Fibroblast of lung (primary cell): ENCODE measurements around the gene ZNF829. TPM values are rescaled to one million over a fixed set of nuclear protein-coding genes. Genes with fewer than 3 reads are reported as not detected.

ENCODE experiments used
- DNase-seq, 2 donors: peaks; one replicate each; pipeline versions ENCODE4 v3.0.0 to v3.0.0-alpha.2; 2010; ENCODE audit warnings: low read depth in 2 of 2
- H2AFZ ChIP-seq: 2 replicates; pipeline ENCODE4 v1.5.1; 2012; ENCODE audit warnings: low read length, control low read depth, inconsistent platforms
- H3K27ac ChIP-seq: 2 replicates; pipeline ENCODE4 v1.5.1; 2011; ENCODE audit warnings: low read length, control low read depth; ENCODE audit not compliant: insufficient read depth
- H3K27me3 ChIP-seq: 2 replicates; pipeline ENCODE4 v1.5.1; 2011; ENCODE audit warnings: mild to moderate bottlenecking, low read length; ENCODE audit not compliant: control insufficient read depth, insufficient read depth
- H3K36me3 ChIP-seq: 2 replicates; pipeline ENCODE4 v1.5.1; 2011; ENCODE audit warnings: low read length; ENCODE audit not compliant: control insufficient read depth, insufficient read depth
- H3K4me1 ChIP-seq: 2 replicates; pipeline ENCODE4 v1.5.1; 2011; ENCODE audit warnings: low read length; ENCODE audit not compliant: control insufficient read depth, insufficient read depth; ENCODE audit errors: extremely low read depth
- H3K4me2 ChIP-seq: 2 replicates; pipeline ENCODE4 v1.5.1; 2011; ENCODE audit warnings: low read length, control low read depth; ENCODE audit not compliant: insufficient read depth; ENCODE audit errors: extremely low read depth
- H3K4me3 ChIP-seq, 4 experiments: fragments of 200-600 bp in 1 of 4; sonication (generic) in 1 of 4; replicated peaks in 1 of 4; 2 replicates each; pipeline ENCODE4 v1.5.1; 2011 to 2016; ENCODE audit warnings: low read length in 4 of 4, low read depth in 3 of 4, mild to moderate bottlenecking in 3 of 4, control low read depth in 2 of 4, inconsistent platforms in 1 of 4, mixed read lengths in 1 of 4; ENCODE audit not compliant: insufficient read depth in 1 of 4; ENCODE audit errors: control extremely low read depth in 1 of 4
- H3K79me2 ChIP-seq: 2 replicates; pipeline ENCODE4 v1.5.1; 2012; ENCODE audit warnings: mild to moderate bottlenecking, low read length, inconsistent platforms; ENCODE audit not compliant: control insufficient read depth, insufficient read depth
- H3K9ac ChIP-seq: 2 replicates; pipeline ENCODE4 v1.5.1; 2011; ENCODE audit warnings: mild to moderate bottlenecking, low read length, control low read depth; ENCODE audit not compliant: insufficient read depth
- H3K9me3 ChIP-seq: 2 replicates; pipeline ENCODE4 v1.5.1; 2012; ENCODE audit warnings: low read depth, low read length; ENCODE audit not compliant: control insufficient read depth, insufficient read depth
- H4K20me1 ChIP-seq: 2 replicates; pipeline ENCODE4 v1.5.1; 2011; ENCODE audit warnings: low read length; ENCODE audit not compliant: control insufficient read depth, insufficient read depth; ENCODE audit errors: extremely low read depth
- EZH2 ChIP-seq: IDR thresholded peaks from 2 replicates; pipeline ENCODE4 v1.5.1; 2012; ENCODE audit warnings: low read length, control low read depth, mild to moderate bottlenecking; ENCODE audit errors: missing control alignments
- polyA plus RNA-seq, 2 donors: library from polyadenylated mRNA; depleted of rRNA in 1 of 2; stranded (reverse) in 1 of 2; unstranded in 1 of 2; fragments of >200 nt; gene quantifications; 2 replicates each; pipeline ENCODE4 v1.2.1, GENCODE V29; 2011 to 2012; ENCODE audit warnings: missing spikeins in 1 of 2
- total RNA-seq: library from RNA; depleted of rRNA; stranded (reverse); fragments of >200 nt; gene quantifications from 2 replicates; pipeline ENCODE4 v1.2.1, GENCODE V29; 2014
- TF ChIP-seq, protein P1 (sequence below), 2 donors: IDR thresholded peaks in 1 of 2; conservative IDR thresholded peaks in 1 of 2; 1 replicate in 1 of 2; 2 replicates in 1 of 2; pipeline ENCODE4 v1.5.1; 2011 to 2012; ENCODE audit warnings: low read length in 2 of 2, control low read depth in 1 of 2, inconsistent platforms in 1 of 2, low read depth in 1 of 2, mild to moderate bottlenecking in 1 of 2

Gene ZNF829
- total and polyA plus RNA-seq, 2 donors (not counting 1 experiment from before 2014, with no cell fraction given): 2.3 to 2.5 TPM

DNA sequence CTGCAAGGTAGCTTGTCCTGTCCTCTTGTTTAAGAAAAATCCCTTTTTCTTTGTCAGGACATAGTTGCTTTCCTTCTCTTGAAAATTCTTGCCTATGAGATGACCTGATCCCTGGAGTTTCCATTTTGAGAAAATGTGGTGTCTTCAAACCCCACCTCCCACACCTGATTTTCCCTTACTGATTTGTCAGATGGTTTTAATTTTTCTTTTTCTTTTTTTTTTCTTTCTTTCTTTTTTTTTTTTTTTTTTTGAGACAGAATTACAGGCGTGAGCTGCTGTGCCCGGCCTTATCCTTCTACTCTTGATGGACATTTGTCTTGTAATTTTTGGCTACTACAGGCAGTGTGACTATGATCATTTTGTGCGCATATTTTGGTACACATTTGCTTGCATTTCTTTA is 64.2 kb downstream of the ZNF829 start:
- Histone ChIP-seq H3K36me3 (no peaks in the 10 kb centered on the region), H2AFZ (no peak overlapping the region), H3K4me1 (no peaks in the 10 kb centered on the region), H3K27ac (no peak overlapping the region), H3K9me3 (no peaks in the 10 kb centered on the region), H3K4me3 (peak overlapping the region in 2 of 4 experiments; percentile 90 to 99), H3K79me2 (no peaks in the 10 kb centered on the region), H4K20me1 (no peaks in the 10 kb centered on the region), H3K4me2 (no peak overlapping the region), H3K27me3 (no peaks in the 10 kb centered on the region), H3K9ac (no peak overlapping the region)
- no peak for DNase-seq
- TF ChIP-seq, protein P1, sequence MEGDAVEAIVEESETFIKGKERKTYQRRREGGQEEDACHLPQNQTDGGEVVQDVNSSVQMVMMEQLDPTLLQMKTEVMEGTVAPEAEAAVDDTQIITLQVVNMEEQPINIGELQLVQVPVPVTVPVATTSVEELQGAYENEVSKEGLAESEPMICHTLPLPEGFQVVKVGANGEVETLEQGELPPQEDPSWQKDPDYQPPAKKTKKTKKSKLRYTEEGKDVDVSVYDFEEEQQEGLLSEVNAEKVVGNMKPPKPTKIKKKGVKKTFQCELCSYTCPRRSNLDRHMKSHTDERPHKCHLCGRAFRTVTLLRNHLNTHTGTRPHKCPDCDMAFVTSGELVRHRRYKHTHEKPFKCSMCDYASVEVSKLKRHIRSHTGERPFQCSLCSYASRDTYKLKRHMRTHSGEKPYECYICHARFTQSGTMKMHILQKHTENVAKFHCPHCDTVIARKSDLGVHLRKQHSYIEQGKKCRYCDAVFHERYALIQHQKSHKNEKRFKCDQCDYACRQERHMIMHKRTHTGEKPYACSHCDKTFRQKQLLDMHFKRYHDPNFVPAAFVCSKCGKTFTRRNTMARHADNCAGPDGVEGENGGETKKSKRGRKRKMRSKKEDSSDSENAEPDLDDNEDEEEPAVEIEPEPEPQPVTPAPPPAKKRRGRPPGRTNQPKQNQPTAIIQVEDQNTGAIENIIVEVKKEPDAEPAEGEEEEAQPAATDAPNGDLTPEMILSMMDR (conservative IDR thresholded peaks at IDR 0.05 in 1 of 2, IDR thresholded peaks at IDR 0.05 in 1 of 2; ENCODE audit: low read depth in 1 of 2, low read length in 2 of 2): no peak
- no peak for TF ChIP-seq EZH2

DNA sequence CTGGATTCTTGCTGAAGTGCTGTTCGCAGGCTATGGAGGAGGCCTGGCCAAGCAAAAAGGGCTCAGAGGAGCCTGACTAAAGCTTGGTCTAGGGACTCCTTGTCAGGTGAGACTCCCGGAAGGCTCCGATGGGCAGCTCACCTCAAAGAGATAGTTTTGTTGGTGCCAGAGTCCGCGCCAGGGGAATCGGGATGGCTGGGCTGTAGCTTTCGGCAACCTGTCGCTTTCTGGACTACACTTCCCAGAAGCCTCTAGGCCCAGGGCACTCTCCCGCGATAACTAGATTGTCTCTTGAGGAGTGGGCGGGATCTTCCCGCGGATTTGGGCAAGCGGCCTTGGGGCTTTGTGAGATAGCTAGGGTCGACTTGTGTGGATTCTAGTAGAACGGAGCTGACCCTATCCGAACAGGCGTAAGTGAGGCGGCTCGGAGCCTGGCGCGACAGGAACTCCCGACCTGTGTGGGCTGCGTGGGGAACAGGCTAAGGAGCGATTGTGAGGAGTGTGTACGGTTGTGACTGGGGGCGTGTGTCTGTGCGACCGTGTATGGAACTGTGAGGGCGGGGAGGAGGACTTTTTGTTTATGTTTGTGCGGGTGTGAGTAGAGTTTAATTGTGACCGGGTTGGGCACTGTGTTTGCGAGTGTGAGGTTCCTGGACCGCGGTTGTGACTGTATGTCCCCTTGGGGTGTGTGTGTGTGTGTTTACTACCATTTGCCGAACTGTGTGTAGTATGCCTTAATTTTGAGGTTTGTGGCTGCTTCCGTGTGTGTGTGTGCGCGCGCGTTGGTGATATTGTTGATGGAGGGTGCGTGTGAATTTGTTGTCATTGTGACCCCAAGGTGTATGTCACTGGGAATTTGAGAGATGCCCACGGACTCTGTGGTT is 65.3 kb downstream of the ZNF829 start, which contains the start of gene ZNF345:
ZNF345 (plus strand) TSS at position 318 of the 884 bp plus-strand sequence. CDS start 25,955 bp downstream, outside the sequence.
- H3K4me3 ChIP-seq: peak within 1 kb of the TSS; percentile 68 to 99 (median 88)
- no peaks in the 10 kb centered on the region for H3K36me3 ChIP-seq
- TF ChIP-seq, protein P1 (conservative IDR thresholded peaks at IDR 0.05 in 1 of 2, IDR thresholded peaks at IDR 0.05 in 1 of 2; ENCODE audit: low read depth in 1 of 2, low read length in 2 of 2): no peak
- TF ChIP-seq EZH2: no peak
- H3K4me1 ChIP-seq: no peaks in the 10 kb centered on the region
- H3K27me3 ChIP-seq: no peaks in the 10 kb centered on the region
- H3K4me2 ChIP-seq: peak within 1 kb of the TSS; percentile 87
- DNase-seq: peak; percentile 95 to 96
- H2AFZ ChIP-seq: peak within 1 kb of the TSS; percentile 99
- no peaks in the 10 kb centered on the region for H3K79me2 ChIP-seq
- H3K9ac ChIP-seq: peak within 1 kb of the TSS; percentile 64
- H4K20me1 ChIP-seq: no peaks in the 10 kb centered on the region
- H3K9me3 ChIP-seq: no peaks in the 10 kb centered on the region
- peak within 1 kb of the TSS; percentile 68 for H3K27ac ChIP-seq

DNA sequence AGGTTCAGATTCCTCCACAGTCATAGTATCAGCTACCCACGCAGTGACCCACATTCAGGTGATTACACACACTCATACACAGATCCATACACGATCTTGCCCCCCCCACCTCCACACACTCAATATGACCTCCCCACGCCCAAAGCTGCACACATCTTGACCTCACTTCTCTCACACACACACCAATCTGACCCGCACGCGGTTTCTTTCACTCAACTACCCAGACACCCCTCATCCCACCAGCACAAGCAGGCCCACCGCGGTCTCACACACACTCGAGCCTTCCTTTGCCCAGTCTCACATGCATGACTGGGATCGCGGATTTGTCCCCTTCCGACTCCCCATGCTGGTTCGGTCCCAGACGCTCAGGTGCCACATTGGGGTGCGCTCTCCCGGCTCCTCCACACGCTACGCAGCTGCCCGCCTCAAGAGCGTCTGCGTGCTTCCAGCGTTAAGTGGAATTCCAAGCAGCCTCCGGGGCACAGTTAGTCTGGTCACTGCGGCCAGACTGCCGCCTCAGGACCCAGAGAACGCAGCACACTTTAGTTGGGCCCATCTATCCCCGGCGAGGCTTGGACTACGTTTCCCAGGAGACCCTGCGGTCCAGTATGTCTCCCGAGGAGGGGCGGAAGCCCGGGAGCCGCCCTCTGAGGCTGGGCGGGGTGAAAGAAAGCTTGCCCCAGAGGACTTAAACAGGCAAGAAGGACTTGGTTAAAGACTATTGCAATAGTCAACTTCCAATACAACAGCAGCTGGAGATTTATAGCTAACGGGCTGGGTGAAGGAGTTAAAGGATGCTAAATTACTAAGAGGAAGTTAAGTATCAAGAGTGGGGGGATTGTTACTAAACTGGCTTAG is 66.2 kb downstream of the ZNF829 start:
- H3K4me3 ChIP-seq: peak overlapping the region; percentile 68 to 99 (median 88)
- TF ChIP-seq, protein P1 (conservative IDR thresholded peaks at IDR 0.05 in 1 of 2, IDR thresholded peaks at IDR 0.05 in 1 of 2; ENCODE audit: low read depth in 1 of 2, low read length in 2 of 2): no peak
- TF ChIP-seq EZH2: no peak
- H3K27ac ChIP-seq: peak overlapping the region; percentile 68
- H3K36me3 ChIP-seq: no peaks in the 10 kb centered on the region
- H3K9ac ChIP-seq: peak overlapping the region; percentile 4
- no peaks in the 10 kb centered on the region for H3K4me1 ChIP-seq
- H3K9me3 ChIP-seq: no peaks in the 10 kb centered on the region
- peak overlapping the region; percentile 98 for H2AFZ ChIP-seq
- peak overlapping the region; percentile 87 for H3K4me2 ChIP-seq
- no peaks in the 10 kb centered on the region for H4K20me1 ChIP-seq
- H3K79me2 ChIP-seq: no peaks in the 10 kb centered on the region
- DNase-seq: peak; percentile 90 to 93
- H3K27me3 ChIP-seq: no peaks in the 10 kb centered on the region
